Kidney (tissue), 14 donors: ENCODE measurements around the gene ROS1. TPM values are rescaled to one million over a fixed set of nuclear protein-coding genes. Genes with fewer than 3 reads are reported as not detected.

Experiments used
- DNase-seq, 5 donors: peaks; one replicate each; pipeline ENCODE4 v3.0.0-alpha.2; 2013 to 2020
- FAIRE-seq: peaks from 2 replicates; lab custom pipeline; 2012; peaks lifted over from hg19 to GRCh38; lab: Jason Lieb, UNC
- H3K27ac ChIP-seq, 2 donors: one replicate each; pipeline ENCODE4 v1.7.0; 2013; ENCODE audit warnings: low read depth in 2 of 2, low read length in 2 of 2, inconsistent platforms in 1 of 2
- H3K27me3 ChIP-seq: one replicate; pipeline ENCODE4 v1.7.1; 2013; ENCODE audit warnings: low read length, inconsistent platforms; ENCODE audit not compliant: control insufficient read depth, insufficient read depth
- H3K36me3 ChIP-seq, 3 donors: one replicate each; pipeline versions ENCODE4 v1.7.0 to v1.7.1; 2013; ENCODE audit warnings: low read length in 3 of 3, control low read depth in 1 of 3, inconsistent platforms in 1 of 3; ENCODE audit not compliant: insufficient read depth in 3 of 3, control insufficient read depth in 2 of 3
- H3K4me1 ChIP-seq, 3 donors: one replicate each; pipeline versions ENCODE4 v1.7.0 to v1.7.1; 2013; ENCODE audit warnings: low read length in 3 of 3, inconsistent platforms in 1 of 3, low read depth in 1 of 3; ENCODE audit not compliant: control insufficient read depth in 2 of 3, insufficient read depth in 2 of 3
- H3K4me3 ChIP-seq, 3 donors: one replicate each; pipeline versions ENCODE4 v1.7.0 to v1.8.1; 2013; ENCODE audit warnings: low read length in 3 of 3, control low read depth in 1 of 3, inconsistent platforms in 1 of 3
- H3K9ac ChIP-seq, 3 donors: one replicate each; pipeline versions ENCODE4 v1.7.0 to v1.7.1; 2013; ENCODE audit warnings: low read length in 3 of 3, control low read depth in 1 of 3, inconsistent platforms in 1 of 3
- H3K9me3 ChIP-seq, 3 donors: one replicate each; pipeline versions ENCODE4 v1.7.0 to v1.7.1; 2013; ENCODE audit warnings: low read length in 3 of 3, control low read depth in 1 of 3, inconsistent platforms in 1 of 3; ENCODE audit not compliant: control insufficient read depth in 2 of 3, insufficient read depth in 1 of 3
- intact Hi-C: fragments of 100-400 bp; cut with DNase I; formaldehyde crosslinking; loops from one replicate; pipeline ENCODE4 v1.11.1; 2022
- polyA plus RNA-seq: library from polyadenylated mRNA; stranded (reverse); fragments of 350-450 nt; fragmentation: Illumina TruSeq; extraction: RNeasy Lipid Tissue Mini Kit (QIAGEN cat#74804); gene quantifications from one replicate; pipeline ENCODE4 v1.2.3, GENCODE V29; 2014; ENCODE audit warnings: low read depth, low replicate concordance; ENCODE audit not compliant: insufficient read depth
- total RNA-seq: library from RNA; stranded (reverse); fragmentation: NEBNext Ultra II Directional; extraction: Animal tissue kit (Norgen Biotek cat#: 25700); gene quantifications from one replicate; pipeline ENCODE4 v1.2.1, GENCODE V29; 2021
- TF ChIP-seq, protein P1 (sequence below): IDR thresholded peaks from 3 replicates; pipeline ENCODE4 v1.5.1; 2012; ENCODE audit warnings: mild to moderate bottlenecking, moderate library complexity, borderline replicate concordance; ENCODE audit not compliant: insufficient read depth; ENCODE audit errors: extremely low read depth
- donor health status: control.
- donor health status: control.
- donor health status: control.
- donor health status: control.
- donor health status: control.
- donor health status: DM: yes; HTN: yes; CAD: no.
- donor health status: Normal renal cell carcinoma (clear cell type).

The ROS1 gene
- total and polyA plus RNA-seq, 2 donors from 2014 or later = 0.04 to 0.19 TPM

DNA sequence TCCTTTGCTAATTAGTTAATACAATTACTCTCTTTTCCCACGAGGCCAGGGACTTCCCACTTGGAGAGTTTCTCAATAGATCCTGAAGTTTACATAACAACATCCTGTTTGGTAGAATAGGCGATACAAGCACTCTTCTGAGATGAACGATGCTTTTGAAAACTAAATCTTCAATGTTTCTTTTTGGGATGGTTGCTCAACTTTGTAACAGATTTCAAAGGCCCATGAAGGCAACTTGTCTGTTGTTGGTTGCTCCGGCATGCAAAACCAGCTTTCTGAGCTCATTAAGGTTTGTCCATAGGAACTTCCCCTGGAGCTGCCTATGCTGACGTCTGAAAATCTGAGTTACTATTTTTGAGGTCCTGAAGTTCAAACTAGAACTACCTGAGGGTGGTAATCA, 25.9 kb upstream of the ROS1 start:
- Histone ChIP-seq H3K27ac (no peak overlapping the region), H3K4me1 (no peaks in the 10 kb centered on the region), H3K4me3 (no peak overlapping the region), H3K9me3 (no peaks in the 10 kb centered on the region), H3K9ac (no peak overlapping the region), H3K36me3 (no peaks in the 10 kb centered on the region), H3K27me3 (no peaks in the 10 kb centered on the region)
- FAIRE-seq (no peak), DNase-seq (no peak)
- intact Hi-C loops = no loop called here
- TF ChIP-seq, protein P1, sequence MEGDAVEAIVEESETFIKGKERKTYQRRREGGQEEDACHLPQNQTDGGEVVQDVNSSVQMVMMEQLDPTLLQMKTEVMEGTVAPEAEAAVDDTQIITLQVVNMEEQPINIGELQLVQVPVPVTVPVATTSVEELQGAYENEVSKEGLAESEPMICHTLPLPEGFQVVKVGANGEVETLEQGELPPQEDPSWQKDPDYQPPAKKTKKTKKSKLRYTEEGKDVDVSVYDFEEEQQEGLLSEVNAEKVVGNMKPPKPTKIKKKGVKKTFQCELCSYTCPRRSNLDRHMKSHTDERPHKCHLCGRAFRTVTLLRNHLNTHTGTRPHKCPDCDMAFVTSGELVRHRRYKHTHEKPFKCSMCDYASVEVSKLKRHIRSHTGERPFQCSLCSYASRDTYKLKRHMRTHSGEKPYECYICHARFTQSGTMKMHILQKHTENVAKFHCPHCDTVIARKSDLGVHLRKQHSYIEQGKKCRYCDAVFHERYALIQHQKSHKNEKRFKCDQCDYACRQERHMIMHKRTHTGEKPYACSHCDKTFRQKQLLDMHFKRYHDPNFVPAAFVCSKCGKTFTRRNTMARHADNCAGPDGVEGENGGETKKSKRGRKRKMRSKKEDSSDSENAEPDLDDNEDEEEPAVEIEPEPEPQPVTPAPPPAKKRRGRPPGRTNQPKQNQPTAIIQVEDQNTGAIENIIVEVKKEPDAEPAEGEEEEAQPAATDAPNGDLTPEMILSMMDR = no peak

DNA sequence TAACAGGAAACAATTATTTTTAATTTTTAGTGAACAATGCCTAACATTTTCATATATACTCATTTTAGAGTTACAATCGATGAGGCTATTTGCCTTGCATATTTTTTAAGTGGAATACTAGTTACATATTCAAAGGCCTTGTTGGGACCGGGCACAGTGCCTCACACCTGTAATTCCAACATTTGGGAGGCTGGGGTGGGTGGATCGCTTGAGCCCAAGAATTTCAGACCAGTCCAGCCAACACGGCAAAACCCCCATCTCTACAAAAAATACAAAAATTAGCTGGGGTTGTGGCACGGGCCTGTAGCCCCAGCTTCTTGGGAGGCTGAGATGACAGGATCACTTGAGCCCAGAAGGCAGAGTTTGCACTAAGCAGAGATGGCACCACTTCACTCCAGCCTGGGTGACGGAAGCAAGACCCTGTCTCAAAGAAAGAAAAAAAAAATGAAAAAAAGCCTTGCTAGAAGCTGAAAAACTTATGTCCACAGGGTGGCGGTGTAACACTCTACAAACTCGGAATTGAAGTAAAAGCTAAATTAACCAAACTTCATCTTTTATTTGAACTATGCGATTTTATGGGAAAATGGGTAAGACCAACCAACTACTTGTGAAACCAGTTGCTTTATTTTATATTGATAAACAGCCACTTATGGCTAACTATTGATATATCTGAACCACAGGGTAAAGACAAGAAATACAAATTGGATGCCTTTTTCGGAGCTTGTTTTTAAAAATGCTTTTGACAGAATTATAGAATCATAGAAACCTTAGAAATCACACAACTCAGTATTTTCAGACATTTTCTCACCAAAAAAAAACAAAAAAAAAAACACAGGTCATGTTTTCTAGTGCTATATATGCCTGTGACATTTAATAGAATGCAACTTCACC, 24.1 kb upstream of the ROS1 start:
- FAIRE-seq (peak; percentile 23), DNase-seq (peak in 4 of 5 donors; percentile 54 to 90 (median 81))
- Histone ChIP-seq H3K9ac (no peak overlapping the region), H3K9me3 (no peaks in the 10 kb centered on the region), H3K36me3 (no peaks in the 10 kb centered on the region), H3K4me1 (no peaks in the 10 kb centered on the region), H3K27ac (no peak overlapping the region), H3K27me3 (no peaks in the 10 kb centered on the region), H3K4me3 (no peak overlapping the region)
- intact Hi-C loops = loop anchor here (5.0 kb wide), 1 partner anchor 108 kb away; no protein-coding TSS in a partner anchor
- TF ChIP-seq, protein P1 = peak; percentile 76

DNA sequence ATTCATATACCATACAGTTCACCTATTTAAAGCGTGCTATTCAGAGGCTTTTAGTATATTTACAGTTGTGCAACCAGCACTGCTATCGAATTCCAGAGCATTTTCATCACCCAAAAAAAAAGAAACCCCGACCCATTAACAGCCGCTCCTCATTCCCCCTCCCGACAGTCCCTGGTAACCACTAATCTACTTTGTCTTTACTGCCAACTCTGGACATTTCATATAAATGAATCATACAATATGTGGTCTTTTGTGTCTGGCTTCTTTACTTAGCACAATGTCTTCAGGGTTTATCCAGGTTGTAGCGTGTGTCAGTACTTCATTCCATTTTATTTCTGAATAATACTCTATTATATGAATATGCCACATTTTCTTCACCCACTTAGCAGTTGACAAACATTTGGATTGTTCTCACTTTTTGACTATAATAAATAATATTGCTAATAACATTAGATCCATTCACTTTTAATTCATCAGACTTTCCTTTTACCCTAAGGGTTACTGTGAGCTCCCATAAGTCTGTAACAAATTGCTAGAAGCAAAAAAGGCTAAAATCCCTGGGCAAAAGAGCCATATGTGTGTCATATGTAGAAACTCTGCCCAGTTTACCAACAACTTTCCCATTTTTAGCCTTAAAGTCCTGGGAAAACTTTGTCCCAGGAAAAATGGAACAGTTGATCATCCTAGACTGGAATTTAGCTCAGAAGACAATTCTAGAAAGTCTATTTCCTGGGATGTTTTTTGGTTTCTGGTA, 23.2 kb upstream of the ROS1 start:
- no peak overlapping the region for H3K27ac ChIP-seq
- DNase-seq = no peak
- no peaks in the 10 kb centered on the region for H3K36me3 ChIP-seq
- H3K9ac ChIP-seq = no peak overlapping the region
- no peak for FAIRE-seq
- no peaks in the 10 kb centered on the region for H3K4me1 ChIP-seq
- no peaks in the 10 kb centered on the region for H3K9me3 ChIP-seq
- H3K4me3 ChIP-seq = no peak overlapping the region
- no peaks in the 10 kb centered on the region for H3K27me3 ChIP-seq
- intact Hi-C loops = loop anchor here (5.0 kb wide), 1 partner anchor 108 kb away; no protein-coding TSS in a partner anchor
- TF ChIP-seq, protein P1 = no peak
